HPDE6-E6E7 (cell line): Measurements from ENCODE around the gene HYI.
"Not testable (repeated sequence)": the region's sequence is repeated elsewhere in the genome, so short reads cannot be mapped to it uniquely, and the experiment has no call there.

Experiments used
- DNase-seq: peaks from one replicate; pipeline ENCODE4 v3.0.0; 2011; ENCODE audit warnings: missing footprints; ENCODE audit errors: extremely low spot score

Gene HYI

DNA sequence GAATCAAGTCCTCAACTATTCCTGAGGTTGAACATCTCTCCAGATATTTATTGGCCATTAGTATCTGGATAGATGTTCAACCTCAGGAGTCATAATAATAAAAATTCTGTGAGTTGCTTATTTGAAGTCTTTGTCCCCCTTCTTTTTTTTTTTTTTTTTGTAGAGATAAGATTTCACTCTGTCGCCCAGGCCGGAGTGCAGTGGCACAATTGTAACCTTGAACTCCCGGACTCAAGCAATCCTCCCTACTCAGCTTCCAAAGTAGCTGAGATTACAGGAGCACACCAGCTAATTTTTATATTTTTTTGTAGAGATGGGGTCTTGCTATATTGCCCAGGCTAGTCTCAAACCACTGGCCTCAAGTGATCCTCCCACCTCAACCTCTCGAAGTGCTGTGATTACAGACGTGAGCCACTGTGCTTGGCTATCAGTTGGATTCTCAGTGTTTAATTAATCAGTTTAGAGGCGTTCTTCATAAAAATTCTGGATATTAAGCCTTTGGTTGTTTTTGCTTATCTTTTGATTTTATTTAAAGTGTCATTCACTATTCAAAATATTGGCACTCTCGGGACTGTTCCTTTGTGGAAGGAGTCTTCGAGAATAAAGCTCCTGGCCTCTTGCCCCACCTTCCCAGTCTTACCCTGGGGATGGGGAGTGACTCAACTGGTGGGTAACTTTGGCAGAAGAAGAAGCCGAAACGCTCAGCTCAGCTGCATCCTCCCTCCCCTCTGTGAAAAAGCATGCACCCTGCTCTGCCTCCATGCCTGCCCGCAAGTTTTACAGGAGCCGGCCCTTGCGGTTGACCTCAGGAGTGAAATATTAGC lies 11.2 kb upstream of the HYI start:
- DNase-seq = no peak

DNA sequence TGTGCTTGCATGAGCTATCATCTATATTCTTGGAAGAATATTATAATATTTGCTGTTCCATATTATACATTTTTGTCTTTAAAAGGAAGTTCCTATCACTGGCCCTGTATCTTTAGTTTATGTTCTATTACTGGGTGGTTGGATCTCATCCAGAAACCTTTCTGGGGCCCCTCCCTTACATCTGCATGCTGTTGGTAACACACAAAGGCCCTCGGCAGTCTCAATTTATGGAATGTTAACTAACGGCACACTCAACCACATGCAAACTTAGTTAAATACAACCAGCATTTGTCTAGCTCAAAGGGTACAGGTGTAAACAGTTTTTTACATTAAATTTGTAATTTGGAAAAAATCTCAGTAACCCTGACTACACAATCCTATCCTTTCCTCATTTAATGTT lies 9.7 kb upstream of the HYI start:
- DNase-seq = no peak

DNA sequence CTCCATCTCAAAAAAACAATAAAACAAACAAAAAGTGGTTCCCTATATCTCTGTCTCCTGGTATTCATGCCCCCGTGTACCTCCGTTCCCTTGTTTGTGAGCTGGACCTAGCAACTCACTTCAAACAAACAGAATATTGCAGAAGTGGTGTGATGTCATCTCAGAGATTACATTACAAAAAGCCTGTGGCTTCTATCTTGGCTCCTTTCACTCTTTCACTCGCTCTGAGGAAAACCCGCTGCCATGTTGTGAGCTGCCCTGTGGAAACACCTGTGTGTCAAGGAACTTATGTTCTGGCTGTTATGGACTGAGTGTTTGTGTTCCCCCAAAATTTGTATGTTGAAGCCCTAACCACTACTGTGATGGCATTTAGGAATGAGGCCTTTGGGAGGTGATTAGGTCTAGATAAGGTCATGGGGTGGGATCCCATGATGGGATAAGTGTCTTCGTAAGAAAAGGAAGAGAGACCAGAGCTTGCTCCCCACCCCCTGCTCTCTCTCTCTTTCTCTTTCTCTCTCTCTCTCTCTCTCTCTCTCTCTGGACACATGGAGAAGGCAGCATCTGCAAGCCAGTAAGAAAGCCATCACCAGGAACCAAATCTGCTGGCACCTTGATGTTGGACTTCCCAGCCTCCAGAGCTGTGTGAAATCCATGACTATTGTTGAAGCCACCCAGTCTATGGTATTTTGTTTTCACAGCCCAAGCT lies 7.4 kb upstream of the HYI start:
- no peak for DNase-seq

DNA sequence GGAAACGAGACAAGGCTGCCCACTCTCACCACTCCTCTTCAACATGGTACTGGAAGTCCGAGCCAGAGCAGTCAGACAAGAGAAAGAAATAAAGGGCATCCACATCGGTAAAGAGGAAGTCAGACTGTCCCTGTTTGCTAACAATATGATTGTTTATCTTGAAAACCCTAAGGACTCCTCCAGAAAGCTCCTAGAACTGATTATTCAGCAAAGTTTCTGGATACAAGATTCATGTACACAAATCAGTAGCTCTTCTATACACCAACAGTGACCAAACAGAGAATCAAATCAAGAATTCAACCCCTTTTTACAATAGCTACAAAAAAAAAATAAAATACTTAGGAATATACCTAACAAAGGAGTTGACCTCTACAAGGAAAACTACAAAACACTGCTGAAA lies 4.6 kb upstream of the HYI start:
- not testable (repeated sequence) for DNase-seq

DNA sequence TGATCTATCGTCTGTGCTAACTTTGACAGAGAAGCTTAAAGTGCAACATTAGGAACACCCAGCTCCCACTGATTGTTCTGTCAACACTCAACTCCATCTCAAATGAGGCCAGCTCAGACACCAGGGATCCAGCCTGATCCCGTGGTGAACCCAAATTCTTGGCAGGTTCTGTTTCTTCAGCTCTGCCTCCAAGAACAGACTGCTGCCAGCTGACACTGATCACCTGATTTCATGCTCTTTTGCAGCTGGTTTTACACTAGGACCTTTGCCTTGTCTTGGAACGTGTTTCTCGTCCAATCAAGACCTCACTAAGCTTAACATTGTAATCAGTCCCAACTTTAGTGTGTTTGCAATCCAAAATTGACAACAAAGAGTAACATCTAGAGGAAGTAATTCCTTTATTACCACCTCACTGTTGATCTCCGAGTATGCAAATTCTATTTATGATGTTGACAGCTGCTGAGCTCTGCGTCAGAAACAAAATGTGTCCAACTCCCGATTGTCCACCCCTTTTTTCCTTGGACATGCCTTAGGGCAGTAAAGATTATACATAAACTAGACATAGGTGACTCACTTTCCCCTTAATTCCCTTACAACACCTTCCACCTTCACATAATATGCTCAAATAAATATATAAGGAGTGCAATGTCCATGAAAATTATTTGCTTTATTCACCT lies 1.6 kb upstream of the HYI start:
- no peak for DNase-seq

DNA sequence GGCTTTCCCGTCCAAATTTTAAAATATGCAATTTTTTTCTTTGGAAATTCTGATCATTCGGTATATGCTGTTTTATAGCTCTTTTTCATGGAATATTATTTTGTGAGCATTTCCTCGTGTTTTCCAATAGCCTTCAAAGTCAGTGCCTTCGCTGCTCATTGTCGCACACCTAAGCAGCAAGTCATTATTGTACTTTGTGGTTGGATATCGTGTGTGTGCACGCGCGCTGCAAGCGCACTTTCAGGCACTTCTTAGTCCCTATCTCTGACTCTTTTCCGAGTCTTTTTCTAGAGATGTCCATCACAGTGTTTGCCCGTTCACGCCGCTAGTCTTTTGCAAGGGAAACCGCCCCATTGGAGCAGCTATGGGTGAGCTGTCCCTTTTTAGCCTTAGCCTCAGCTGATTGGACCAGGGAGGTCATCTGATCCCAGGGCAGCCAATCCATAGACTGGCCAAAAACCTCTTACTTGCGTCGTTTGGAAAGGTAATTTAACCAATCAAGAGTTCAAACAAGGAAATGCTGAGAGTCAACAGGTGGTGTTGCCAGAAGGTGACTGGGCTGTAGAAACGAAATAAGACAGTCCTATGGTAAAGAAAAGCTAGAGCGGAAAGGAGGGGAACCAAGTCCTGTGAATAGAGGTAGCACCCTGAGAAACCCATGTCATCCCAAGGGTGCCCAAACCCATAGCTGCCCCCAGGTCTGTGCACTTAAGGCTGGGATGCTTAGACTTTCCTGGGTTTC lies 710 bp upstream of the HYI start:
- peak; percentile 97 for DNase-seq

DNA sequence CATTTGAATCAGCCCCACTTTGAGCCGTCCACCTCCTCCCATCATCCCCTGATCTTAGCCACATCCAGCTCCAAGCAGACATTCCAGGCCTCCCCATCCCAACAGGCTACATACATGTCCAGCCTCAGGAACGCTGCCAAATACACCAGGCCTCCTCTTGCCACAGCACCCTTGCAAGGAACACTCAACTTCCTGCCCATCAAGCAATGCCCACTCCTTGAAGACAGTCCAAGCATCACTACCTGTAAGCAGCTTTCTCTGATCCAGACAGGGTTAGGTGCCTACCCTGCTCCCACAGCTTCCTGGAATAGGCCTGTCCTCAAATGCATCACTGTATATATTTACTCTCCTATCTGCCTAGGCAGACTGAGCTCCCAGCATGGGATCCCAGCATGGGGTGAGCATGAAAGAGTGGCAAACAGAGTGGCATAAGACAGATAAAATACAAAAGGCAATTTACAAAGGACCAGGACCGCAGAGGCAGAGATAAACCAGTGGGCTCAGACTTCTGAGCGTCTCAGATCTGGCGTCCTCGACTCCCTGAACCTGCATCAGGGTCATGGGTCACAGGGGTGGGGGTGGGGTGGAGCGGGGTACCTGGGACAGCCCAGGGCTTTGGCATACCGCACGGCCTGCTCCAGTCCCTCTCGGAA lies 816 bp downstream of the HYI start:
- no peak for DNase-seq

DNA sequence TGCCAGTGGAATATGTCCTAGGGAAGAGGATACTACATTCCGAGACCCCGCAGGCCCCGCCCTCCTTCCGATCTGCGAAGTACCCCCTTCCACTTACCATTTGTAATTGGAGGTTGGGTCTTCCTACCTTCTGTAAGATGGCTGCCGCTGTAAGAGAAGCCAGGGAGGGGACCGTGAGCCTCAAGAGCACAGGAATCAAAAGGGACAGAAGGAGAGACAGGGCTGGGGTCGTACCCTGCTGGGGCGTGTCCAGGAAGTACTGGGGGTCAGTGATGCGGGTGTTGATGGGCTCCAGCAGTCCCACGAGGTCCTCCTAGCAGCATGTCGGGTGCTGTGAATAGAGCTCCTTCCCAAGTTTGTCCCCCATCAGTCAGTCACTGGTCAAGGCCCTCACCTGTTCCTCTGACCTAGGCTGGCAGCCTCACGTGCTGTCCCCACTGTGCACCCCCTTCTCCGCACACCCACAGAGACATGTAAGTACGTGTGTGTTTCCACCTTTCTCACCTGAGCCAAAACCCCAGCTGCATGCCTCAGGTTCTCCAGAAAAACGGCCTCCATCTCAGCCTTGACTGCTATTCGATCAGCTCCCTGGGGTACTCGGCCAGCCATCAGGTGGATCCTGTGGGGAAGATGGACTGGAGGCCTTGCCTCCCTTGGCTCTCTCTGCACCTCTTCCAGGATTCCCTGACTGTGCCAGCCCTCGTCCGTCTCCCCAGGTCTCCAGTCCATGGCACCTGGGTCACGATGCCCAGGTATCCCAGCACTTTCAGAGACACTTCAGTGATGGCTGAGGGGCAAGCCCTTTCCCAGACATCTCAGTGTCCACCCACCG lies 1.8 kb downstream of the HYI start:
- DNase-seq = no peak

DNA sequence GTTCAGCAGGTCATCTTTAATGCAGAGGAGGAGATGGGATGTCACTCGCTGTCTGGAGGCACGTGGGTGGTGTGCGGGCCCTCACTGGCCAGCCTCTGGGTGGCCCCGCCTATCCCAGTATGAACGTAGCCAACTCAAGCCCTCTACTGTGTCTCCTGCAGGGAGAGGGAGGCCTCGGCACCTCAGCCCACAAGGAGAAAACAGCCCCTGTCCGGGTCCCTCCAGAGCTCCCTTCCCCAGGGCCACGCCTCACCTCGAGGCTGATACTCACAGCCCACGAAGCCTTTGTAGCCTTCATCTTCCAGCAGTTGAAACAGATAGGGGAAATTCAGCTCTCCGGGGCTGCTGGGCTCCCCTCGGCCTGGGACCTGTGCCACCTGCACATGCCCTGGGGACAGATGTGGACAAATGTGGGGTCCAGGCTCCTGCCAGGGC lies 2.6 kb downstream of the HYI start:
- no peak for DNase-seq

DNA sequence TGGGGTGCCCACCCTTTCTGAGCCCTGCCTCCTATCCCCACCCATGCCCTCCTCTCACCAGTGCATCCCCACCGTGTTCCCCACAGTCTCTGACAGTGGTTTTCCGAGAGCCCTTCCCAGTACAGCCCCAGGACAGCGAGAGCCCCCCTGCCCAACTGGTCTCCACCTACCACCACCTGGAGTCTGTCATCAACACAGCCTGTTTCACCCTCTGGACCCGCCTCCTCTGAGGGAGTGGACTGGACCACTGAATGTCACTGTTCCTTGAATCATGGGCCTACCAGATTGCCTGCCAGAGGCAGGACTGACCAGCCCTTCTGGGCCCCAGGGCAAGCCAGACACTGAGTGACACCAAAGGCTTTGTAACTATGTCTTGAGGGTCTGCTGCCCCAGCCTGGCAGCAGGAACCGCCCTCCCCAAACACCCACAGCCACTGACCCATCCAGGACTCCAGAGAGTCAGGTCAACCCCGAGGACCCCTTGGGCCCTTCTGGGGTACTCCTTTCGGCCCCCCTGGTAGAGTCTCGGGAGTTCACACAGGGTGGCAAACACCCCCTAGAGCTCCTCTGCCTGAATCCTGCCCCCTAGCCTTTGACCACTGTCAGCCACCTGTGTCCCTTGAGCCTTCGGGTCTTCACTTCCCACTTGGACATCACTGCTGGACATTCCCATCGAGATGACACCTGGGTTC lies 3.3 kb downstream of the HYI start:
- DNase-seq = no peak

DNA sequence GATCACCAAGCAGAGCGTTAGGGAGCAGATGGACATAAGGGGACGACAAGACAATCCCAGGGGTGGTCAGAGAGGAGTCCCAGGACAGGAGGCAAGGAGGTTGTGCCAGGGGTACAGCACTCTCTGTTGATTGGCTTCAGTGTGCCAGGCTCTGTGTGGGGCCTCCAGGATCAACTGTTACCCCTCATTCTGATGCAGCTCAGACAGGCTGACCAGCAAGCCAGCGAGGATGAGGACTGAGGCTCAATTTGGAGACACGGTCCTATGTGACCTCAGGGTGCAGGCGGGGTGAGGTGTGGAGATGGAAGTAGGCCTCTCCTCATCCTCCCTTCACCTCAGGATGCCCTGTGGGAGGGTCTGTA lies 4.0 kb downstream of the HYI start:
- no peak for DNase-seq

DNA sequence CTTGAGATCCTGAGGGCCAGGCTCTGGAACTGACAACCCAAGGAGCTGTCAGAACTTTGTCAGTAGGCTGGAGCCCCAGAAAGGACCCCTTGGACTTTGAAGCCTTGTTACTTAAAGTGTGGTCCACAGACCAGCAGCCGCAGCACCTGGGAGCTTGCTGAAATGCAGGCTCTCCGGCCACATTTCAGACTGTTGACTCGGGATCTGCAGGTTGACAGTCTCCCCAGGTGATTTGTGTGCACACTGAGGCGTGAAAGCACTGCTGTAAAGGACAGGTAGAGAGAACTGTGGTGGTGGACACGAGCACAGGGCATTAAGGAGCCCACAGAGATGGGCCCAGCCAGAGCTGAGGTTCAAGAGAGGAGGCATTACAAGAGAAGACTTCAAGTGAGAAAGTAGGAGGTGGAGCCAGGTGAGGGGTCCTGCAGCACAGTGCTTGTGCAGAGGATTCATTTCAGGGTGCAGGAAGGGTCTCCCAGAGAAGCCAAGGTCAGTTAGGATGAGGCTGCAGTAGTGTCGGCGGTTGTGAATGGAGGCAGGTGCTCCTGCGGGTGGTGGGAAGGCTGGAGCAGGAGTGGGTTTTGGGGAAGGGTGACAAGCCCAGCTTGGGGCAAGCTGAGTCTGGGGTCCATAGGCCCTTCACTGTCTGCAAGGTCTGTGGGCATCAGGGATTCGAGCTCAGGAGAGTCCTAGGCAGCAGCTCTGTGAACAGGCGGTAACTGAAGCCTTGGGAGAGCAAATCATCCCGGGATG lies 4.6 kb downstream of the HYI start:
- no peak for DNase-seq

DNA sequence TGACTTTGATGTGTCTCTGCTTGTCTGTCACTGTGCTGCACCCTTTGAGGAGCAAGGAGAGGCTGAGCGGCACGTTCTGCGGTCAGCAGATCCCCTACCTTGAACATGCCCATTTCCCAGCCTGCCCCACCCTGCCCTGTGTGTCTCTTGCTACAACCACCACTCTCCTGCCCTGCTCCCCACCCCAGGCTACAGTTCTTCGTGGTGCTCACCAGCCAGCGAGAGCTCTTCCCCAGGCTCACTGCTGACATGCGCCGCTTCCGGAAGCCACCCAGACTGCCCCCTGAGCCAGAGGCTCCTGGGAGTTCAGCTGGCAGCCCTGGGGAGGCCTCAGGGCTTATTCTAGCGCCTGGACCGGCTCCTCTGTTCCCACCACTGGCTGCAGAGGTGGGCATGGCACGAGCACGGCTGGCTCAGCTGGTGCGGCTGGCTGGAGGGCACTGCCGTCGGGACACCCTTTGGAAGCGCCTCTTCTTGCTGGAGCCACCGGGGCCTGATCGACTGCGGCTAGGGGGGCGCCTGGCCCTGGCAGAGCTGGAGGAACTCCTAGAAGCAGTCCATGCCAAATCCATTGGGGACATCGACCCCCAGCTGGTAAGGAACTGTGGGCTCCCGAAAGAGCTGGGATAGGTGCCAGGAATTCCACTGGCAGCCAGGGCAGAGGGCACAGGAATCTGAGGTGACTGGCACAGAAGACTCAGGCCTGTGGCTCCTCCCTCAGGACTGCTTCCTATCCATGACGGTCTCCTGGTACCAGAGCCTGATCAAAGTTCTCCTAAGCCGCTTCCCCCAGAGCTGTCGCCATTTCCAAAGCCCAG lies 5.6 kb downstream of the HYI start:
- DNase-seq = no peak

DNA sequence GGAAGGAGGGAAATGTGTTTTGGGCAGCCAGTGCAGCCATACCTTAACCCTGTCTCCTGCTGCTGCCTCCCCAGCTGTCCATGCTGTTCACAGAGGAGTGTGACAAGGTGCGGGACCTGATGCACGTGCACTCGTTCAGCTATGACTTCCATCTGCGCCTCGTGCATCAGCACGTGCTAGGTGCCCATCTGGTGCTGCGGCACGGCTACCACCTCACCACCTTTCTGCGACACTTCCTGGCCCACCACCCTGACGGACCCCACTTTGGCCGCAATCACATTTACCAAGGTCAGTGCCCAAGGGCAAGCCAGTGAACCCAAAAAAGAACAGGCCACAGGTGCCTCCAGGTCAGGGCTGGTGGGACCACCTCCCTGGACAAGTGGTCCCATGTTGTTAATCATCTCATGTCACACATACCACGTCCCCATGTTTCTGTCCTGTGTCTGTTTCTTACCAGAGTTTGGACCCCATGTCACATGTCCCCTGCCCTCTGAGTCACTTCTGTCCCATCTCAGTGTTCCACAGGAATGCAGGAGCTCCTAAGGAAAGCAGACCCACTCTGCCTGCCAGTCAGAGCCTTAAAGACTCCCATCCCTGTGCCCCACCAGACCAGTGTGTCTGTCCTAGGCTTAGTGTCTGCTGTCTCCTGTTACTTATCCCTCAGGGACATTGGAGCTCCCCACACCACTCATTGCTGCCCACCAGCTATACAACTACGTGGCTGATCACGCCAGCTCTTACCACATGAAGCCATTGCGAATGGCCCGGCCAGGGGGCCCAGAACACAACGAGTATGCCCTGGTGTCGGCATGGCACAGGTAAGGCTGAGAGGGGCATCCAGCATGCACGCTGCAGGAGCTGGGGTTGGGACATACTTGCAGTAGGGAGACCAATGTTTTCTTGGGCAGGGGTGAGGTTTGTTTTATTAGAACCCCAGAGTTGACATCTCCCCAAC lies 6.6 kb downstream of the HYI start:
- DNase-seq = no peak

DNA sequence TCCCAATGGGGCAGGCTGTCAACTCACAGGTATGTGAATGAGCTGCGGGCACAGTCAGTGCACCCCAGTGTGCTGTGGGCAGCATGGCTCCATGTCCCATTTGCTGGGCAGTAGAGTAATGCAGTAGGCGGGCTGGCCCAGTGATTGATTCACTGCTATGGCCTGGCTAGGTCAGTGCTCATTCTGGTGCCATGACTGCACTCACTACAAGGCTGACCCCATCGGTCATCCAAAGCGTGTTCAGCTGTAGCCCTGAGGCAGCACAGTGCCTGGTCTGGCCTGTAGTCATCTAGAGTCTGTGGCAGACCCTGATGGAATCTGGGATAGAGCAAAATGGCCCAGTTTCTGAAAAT lies 7.4 kb downstream of the HYI start:
- no peak for DNase-seq

DNA sequence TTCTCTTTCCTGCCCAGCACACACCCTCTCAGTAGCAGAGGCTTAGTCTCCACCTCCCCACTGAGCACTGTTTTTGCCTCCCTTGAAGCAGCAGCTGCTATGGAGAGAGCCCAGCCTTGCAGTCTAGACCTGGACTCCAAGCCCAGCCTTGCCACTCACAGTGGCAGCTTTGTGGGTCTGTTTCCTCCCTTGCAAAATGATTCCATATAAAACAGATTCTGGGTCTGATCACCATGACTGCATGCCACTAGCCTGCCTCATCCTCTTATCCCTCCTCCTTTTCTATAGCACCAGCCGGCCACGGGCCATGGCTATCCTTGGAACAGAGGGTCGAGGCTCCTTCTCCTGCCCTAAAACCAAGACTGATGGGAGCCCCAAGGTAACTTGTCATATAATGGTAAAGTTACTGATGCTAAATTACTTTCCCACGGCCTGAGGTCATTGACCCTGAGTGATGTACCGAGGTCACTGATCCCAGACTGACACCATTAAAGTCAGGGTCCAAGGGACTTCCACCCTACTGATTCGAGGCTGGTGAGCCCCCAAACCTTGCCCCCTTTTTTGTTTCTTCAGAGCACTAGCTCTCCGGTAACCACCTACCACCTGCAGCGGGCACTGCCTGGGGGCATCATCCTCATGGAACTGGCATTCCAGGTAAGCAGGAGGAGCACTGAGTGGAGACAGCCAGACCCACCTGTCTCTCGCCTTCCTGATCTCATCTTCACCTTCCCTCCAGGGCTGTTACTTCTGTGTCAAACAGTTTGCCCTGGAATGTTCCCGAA lies 7.9 kb downstream of the HYI start:
- no peak for DNase-seq

DNA sequence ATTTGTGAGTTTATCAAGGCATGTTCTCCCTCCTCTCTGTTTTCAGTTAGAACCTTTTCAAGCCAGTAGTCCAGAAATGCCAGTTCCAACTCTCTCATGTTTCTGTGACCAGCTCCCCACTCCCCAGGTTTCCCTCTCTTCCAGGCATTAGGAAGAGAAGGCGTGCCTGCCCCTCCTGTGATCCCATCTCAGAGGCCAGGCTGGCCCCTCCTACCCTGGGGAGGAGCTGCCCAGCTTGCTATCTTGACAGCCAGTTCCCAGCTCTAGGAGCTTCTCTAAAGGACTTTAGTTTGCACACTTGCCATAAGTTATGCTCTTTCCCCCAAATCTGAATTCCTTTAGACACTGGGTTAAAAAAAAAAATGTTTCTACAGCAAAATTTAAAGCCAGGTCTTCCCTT lies 8.9 kb downstream of the HYI start:
- DNase-seq = no peak
